Caki2 (cell line): ENCODE data around the gene SCUBE1. TPM values are rescaled to one million over a fixed set of nuclear protein-coding genes. Genes with fewer than 3 reads are reported as not detected.

ENCODE experiments used
- DNase-seq: peaks from one replicate; pipeline ENCODE4 v3.0.0-alpha.2; 2015; ENCODE audit warnings: low read depth
- in situ Hi-C: cut with HindIII; loops from 2 replicates; pipeline ENCODE4 v1.10.0; 2016; ENCODE audit warnings: low sequenced_read_pairs, low pct_unique_long_range_greater_than_20kb, mixed read lengths
- total RNA-seq: library from RNA; depleted of rRNA; stranded (reverse); fragments of >200 nt; shearing (Covaris generic); gene quantifications from 2 replicates; pipeline ENCODE4 v1.2.3, GENCODE V29; 2014; ENCODE audit warnings: low replicate concordance

SCUBE1 gene
- total RNA-seq, 1 experiment from 2014 or later = 0.14 TPM

GRCh38 chr22:43255299-43255698 lies 87.9 kb downstream of the SCUBE1 start:
- DNase-seq = no peak
- in situ Hi-C loops = no loop called here

GRCh38 chr22:43253839-43254238 lies 89.3 kb downstream of the SCUBE1 start:
- no peak for DNase-seq
- in situ Hi-C loops = no loop called here

- in situ Hi-C loops = no loop called here
- DNase-seq = no peak
Measured at GRCh38 chr22:43252319-43252718, 90.9 kb downstream of the SCUBE1 start.

- DNase-seq = no peak
- in situ Hi-C loops = no loop called here
Measured at GRCh38 chr22:43249789-43250471, 93.2 kb downstream of the SCUBE1 start.

- no peak for DNase-seq
- in situ Hi-C loops = no loop called here
Measured at GRCh38 chr22:43247546-43248260, 95.5 kb downstream of the SCUBE1 start.

GRCh38 chr22:43246188-43246587 lies 97.0 kb downstream of the SCUBE1 start:
- in situ Hi-C loops = no loop called here

GRCh38 chr22:43245717-43246116 lies 97.5 kb downstream of the SCUBE1 start:
- no peak for DNase-seq
- in situ Hi-C loops = no loop called here

More at GRCh38 chr22:43246188-43246587, 97.0 kb downstream of the SCUBE1 start:
- no peak for DNase-seq

- in situ Hi-C loops = no loop called here
- DNase-seq = no peak
Measured at GRCh38 chr22:43244803-43245527, 98.2 kb downstream of the SCUBE1 start.

- no peak for DNase-seq
- in situ Hi-C loops = no loop called here
Measured at GRCh38 chr22:43244402-43244801, 98.8 kb downstream of the SCUBE1 start.

- no peak for DNase-seq
- in situ Hi-C loops = no loop called here
Measured at GRCh38 chr22:43243324-43243723, 99.8 kb downstream of the SCUBE1 start.

GRCh38 chr22:43242627-43243026 lies 100.5 kb downstream of the SCUBE1 start:
- in situ Hi-C loops = no loop called here
- DNase-seq = no peak

- in situ Hi-C loops = no loop called here
- no peak for DNase-seq
Measured at GRCh38 chr22:43241699-43242386, 101.3 kb downstream of the SCUBE1 start.

GRCh38 chr22:43241138-43241597 lies 102.0 kb downstream of the SCUBE1 start:
- DNase-seq = no peak
- in situ Hi-C loops = no loop called here

GRCh38 chr22:43240614-43241013 lies 102.6 kb downstream of the SCUBE1 start:
- DNase-seq = no peak
- in situ Hi-C loops = no loop called here

- in situ Hi-C loops = no loop called here
- DNase-seq = no peak
Measured at GRCh38 chr22:43239956-43240355, 103.2 kb downstream of the SCUBE1 start.

- in situ Hi-C loops = no loop called here
- DNase-seq = no peak
Measured at GRCh38 chr22:43239193-43239780, 103.9 kb downstream of the SCUBE1 start.

GRCh38 chr22:43238526-43239006 lies 104.6 kb downstream of the SCUBE1 start:
- no peak for DNase-seq
- in situ Hi-C loops = no loop called here

- DNase-seq = no peak
- in situ Hi-C loops = no loop called here
Measured at GRCh38 chr22:43237280-43237679, 105.9 kb downstream of the SCUBE1 start.
